C4-2B (cell line): ENCODE results near the gene SPDYE3.
"Not testable (repeated sequence)": the region's sequence is repeated elsewhere in the genome, so short reads cannot be mapped to it uniquely, and the experiment has no call there.

Source experiments
- H3K27ac ChIP-seq: fragments of 450-650 bp; 2 replicates; pipeline ENCODE4 v1.5.1; 2017
- ZFX ChIP-seq: fragments of 450-650 bp; IDR thresholded peaks from 2 replicates; pipeline ENCODE4 v1.6.1; 2017
- TF ChIP-seq, protein P1 (sequence below): fragments of 450-650 bp; conservative IDR thresholded peaks from 2 replicates; pipeline ENCODE4 v1.5.1; 2017; ENCODE audit warnings: mild to moderate bottlenecking

The SPDYE3 gene

DNA sequence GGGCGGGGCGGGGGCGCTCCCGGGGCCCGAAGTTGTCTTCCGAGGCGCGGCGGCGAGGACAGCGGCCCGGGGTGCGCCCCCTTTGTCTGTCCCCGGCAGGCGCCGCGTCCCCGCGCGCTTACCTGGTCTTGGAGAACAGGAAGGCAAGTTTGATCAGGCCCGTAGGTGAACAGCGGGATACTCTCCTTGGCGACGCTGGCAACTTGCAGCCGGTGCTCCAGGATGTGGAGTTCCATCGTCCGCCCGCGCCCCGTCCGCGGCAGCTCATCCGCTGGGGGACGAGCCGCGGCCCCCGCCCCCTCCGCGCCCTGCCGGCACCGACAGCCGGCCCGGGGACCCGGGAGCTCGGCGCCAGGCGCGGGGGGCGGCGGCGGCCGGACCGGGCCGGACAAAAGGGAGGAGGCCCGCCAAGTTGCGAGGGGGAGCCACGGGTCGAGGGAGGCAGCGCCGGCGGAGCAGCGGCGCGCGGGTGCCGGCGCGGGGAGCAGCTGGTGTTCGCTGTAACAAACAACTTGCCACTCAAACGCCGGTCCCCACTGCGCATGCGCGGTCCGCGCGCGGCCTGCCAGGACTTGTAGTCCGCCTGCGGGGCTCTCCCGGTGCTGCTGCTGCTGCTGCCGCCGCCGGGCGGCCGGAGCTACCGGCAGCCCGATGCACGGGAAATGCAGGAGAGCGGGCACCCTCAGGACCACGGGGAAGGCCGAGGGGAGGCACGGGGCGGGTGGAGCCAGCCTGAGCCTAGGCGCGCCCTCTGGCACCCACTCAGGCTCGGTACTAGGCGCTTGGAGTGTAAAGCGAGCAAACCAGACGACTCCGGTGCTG lies 35.6 kb upstream of the SPDYE3 start:
- TF ChIP-seq, protein P1, sequence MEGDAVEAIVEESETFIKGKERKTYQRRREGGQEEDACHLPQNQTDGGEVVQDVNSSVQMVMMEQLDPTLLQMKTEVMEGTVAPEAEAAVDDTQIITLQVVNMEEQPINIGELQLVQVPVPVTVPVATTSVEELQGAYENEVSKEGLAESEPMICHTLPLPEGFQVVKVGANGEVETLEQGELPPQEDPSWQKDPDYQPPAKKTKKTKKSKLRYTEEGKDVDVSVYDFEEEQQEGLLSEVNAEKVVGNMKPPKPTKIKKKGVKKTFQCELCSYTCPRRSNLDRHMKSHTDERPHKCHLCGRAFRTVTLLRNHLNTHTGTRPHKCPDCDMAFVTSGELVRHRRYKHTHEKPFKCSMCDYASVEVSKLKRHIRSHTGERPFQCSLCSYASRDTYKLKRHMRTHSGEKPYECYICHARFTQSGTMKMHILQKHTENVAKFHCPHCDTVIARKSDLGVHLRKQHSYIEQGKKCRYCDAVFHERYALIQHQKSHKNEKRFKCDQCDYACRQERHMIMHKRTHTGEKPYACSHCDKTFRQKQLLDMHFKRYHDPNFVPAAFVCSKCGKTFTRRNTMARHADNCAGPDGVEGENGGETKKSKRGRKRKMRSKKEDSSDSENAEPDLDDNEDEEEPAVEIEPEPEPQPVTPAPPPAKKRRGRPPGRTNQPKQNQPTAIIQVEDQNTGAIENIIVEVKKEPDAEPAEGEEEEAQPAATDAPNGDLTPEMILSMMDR: no peak; the same call in 1 of the 2 replicates
- peak overlapping the region; percentile 44 for H3K27ac ChIP-seq

DNA sequence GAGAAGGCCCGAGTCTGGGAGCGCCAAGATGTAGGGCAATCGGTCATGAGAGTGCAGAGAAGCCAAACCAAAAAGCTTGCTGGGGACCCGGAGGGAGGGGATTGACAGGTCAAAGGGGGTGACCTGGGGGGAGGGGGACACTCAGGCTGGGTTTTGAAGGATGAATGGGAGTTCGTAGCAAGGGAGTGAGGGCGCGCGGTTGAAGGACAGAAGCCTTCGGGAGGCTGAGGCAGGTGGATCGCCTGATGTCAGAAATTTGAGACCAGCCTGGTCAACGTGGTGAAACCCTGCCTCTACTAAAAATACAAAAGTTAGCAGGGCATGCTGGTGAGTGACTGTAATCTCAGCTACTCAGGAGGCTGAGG lies 35.0 kb upstream of the SPDYE3 start:
- H3K27ac ChIP-seq: peak overlapping the region; percentile 44
- 0 out of 2 replicates have a peak, but pooled peaks have one; percentile 7 for TF ChIP-seq ZFX

DNA sequence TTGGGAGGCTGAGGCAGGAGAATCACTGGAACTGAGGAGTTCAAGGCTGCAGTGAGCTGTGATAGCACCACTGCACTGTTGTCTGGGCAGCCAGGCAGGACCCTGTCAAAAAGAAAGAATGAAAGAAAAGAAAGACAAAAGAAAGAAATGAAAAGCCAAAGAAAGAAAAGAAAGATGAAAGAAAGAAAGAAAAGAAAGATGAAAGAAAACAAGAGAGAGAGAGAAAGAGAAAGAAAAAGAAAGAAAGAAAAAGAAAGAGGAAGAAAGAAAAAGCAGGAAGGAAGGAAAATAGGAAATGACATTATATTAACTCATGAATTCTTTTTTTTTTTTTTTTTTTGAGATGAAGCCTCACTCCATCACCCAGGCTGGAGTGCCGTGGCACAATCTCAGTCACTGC lies 32.4 kb upstream of the SPDYE3 start:
- H3K27ac ChIP-seq: no peak overlapping the region
- TF ChIP-seq, protein P1: no peak
- TF ChIP-seq ZFX: no peak

DNA sequence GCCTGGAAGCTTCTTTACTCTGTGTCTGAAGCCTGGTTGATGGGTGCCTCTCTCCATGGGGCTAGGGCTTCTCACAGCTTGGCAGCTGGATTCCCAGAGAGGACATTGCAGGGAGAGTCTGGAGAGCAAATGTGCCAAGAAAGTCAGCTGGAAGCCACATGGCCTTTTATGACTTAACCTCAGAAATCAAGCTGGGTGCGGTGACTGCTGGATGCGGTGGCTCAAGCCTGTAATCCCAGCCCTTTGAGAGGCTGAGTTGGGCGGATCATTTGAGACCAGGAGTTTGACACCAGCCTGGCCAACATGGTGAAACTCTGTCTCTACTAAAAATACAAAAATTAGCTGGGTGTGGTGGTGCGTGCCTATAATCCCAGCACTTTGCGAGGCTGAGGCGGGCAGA lies 31.4 kb upstream of the SPDYE3 start:
- not testable (repeated sequence) for H3K27ac ChIP-seq

DNA sequence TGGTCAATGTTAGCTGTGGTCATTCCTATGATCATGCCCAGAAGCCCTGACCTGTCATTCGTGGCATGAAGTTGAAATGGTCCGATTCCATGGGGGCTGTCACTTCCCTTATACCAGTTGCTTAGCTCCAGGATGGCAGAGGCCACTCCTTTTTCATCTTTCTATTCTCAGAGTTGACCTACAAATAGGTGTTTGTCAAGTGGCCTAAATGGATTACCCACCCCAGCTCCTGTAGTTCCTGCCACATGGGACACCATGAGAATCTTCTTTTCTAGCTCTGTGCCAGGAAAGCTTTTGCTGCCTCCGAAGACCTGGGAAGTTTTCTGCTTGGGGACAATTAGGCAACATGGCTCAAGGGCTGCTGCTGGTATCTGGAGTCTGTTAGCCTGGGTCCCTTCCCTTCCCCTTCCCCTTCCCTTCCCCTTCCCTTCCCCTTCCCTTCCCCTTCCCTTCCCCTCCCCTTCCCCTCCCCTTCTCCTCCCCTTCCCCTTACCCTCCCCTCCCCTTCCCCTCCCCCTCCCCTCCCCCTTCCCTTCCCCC lies 25.4 kb upstream of the SPDYE3 start:
- not testable (repeated sequence) for H3K27ac ChIP-seq

DNA sequence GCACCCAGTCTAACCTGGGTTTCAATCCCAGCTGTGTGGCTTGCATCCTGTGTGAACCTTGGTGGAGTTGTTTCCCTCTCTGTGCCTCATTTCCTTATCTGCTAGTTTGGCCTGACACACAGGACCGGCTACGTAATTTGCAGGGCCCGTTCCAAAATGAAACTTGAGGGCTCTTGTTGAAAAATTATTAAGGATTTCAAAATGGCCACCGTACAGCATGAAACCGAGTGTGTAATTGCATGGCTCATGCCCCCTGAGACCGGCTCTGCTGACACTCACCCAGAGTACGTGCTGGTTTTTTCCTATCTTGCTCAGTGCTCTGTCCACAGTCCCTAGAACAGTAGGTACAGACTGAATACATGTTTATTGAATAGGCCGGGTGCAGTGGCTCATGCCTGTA lies 24.4 kb upstream of the SPDYE3 start:
- not testable (repeated sequence) for H3K27ac ChIP-seq

DNA sequence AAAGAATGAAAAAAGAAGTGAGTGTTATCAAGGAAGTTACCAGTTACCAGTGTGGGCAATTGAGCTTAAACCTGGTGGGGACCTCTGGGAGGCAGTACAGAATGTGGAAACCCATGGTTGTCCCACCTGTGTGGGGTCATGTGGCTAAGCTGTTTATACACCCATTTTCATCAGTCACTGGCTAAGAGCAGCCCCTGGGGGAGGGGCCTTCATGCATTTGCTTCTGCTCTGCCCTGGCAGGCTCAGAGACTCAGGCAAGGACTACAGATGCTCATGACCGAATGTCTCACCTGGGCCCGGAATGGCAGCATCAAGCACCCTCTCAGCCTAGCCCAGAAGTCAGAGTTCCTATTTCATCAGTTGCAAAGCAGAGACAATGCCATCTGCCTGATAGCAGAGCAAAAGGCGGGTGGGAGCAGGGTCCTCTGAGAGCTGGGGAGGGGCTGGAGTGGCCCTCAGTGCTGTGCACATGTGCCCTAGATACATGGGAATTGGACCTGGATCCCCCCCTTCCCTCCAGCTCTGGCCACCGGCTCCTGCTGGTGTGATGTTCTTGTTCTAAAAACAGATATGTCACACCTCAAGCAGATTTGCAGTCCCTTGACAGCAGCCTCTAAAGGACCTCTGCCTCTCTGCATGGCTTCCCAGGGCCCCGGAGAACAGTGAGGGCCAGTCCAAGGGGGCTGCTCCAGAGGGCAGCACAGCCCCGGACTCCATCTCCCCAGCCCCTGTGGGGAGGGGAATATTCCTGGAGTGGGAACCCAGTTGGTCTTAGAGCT lies 20.1 kb upstream of the SPDYE3 start:
- not testable (repeated sequence) for H3K27ac ChIP-seq

DNA sequence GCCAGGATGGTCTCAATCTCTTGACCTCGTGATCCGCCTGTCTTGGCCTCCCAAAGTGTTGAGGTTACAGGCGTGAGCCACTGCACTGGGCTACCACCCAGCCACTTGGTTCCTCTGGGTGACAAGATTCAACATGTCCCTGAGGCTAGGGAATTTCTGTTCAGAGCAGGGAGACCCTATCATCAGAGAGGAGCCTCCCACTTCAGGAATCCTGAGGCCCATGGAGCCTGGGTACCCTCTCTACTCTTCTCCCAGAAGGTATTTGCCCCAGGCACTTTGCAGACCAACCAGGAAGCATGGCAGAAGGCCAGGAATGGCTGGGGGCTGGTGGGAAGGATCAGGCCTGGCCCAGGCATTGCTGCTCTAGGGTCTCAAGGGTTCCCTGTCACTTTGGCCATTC lies 19.2 kb upstream of the SPDYE3 start:
- H3K27ac ChIP-seq: not testable (repeated sequence)

DNA sequence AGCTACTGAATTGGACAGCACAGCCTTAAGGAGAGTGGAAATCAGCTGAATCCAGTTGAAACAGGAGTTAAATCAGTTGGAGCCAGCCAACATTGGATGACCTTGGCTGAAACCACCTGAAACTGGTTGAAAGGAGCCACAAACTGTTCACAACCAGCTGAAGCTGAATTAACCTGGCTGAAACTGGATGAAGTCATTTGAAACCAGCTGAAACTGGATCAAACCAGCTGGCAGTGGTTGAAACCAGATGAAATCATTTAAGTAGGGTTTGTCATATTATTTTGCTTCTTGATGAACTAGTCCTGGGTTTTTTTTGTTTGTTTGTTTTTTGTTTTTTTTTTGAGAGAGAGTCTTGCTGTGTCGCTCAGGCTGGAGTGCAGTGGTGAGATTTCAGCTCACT lies 15.3 kb upstream of the SPDYE3 start:
- H3K27ac ChIP-seq: not testable (repeated sequence)

DNA sequence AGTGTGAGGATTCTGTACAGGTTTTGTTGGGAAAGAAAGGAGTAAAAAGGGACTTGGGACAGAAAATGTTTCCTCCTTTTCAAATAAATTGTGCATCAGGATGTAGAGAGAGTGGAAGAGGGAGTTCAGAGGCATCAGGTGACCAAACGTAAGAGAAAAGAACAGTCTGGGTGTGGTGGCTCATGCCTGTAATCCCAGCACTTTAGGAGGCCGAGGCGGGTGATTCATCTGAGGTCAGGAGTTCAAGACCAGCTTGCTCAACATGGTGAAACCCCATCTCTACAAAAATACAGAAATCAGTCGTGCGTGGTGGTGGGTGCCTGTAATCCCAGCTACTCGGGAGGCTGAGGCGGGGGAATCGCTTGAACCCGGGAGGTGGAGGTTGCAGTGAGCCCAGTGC lies 12.2 kb upstream of the SPDYE3 start:
- not testable (repeated sequence) for H3K27ac ChIP-seq

DNA sequence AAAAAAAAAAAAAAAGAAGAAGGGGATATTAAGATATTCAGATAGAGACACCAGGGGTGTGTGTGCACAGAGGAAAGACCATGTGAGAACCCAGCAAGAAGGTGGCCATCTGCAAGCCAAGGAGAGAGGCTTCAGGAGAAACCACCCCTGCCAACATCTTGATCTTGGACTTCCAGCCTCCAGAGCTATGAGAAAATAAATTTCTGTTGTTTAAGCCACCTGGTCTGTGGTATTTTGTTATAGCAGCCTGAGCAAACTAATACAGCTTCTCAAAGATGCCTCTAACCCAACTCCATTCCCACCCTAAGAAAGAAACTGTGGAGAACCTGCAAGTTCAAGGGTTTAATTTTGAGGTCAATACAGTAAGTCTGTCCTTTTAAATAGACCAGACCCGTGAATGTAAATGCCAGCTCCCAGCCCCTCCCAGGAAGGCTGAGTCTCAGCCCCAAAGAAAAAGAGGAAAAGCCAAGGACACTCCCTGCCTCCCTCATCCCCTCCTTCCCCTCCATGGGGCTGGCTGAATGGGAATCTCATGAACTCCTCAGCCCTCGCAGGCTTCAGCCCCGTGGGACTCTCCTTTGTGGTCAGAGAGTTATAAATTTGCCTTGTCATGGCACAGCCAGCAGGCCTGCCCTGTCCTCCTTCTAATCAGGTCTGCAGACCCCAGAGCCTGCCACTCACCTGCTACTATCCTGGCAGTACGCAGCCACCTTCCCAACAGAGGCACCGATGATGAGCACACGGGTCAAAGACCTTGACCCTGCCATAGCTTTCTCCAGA lies 9.5 kb upstream of the SPDYE3 start:
- H3K27ac ChIP-seq: not testable (repeated sequence)

DNA sequence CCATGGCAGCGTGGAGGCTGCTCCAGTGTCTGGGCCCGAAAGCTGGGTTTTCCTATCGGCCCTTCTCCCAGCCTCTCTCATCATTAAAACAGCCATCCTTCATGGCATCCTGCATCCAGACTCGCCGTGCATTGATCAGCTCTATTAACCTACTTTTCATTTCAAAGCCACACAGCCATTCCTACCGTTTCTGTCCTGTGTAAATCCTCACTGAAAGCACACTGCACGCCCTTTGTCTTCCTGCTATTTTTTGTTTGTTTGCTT lies 8.9 kb upstream of the SPDYE3 start:
- not testable (repeated sequence) for H3K27ac ChIP-seq

DNA sequence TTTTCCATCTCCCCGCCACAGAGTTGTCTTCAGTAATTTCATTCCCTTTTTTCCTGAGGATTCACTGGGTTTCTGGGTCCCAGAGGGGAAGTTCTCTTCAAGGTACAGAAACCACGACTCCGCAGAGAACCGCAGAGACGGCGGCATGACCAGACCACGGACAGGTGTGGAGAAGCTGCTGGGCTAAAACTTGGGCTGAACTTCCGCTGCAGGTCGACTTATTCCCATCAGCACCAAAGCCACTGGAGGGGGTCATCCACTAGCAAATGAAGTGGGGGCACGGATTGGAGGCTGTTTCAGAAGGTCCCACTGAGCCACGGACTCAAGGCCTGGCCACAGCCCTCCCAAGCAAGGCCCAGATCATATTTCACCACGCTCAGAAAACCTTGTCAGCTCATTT lies 3.0 kb upstream of the SPDYE3 start:
- H3K27ac ChIP-seq: not testable (repeated sequence)

DNA sequence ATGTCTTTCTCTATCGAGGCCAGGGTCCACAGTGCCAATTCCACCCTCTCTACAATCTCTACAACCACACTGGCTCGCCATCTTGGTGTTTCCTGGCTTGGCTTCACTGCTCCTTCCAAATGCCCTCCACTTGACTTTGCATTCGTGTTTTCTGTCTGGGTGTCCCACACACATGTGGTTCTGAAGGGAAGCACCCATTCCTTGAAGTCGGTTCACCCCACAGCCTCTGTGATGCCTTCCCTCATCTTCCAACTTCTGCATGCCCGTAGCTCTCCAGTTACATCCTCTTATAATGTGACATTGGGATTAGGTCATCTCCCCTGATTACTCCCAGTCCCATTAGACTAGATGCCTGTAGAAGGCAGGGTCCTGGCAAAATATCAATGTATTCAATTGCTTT lies 10.8 kb downstream of the SPDYE3 start:
- H3K27ac ChIP-seq: not testable (repeated sequence)

DNA sequence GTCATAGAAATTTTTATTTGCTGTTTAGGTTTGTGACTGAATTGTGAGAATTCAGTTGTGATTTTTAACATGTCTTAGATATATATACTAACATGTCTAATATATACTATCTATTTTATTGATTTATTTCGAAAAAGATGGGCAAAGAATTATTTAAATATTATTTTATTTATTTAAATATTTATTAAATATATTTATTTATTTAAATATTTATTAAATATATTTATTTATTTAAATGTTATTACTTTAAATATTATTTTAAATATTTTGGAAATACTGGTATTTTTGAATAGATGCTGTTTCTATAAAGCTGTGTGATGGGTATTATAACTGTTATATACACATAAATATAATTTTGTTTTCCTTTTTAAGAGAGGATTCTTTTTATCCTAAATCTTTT lies 14.1 kb downstream of the SPDYE3 start:
- not testable (repeated sequence) for H3K27ac ChIP-seq

DNA sequence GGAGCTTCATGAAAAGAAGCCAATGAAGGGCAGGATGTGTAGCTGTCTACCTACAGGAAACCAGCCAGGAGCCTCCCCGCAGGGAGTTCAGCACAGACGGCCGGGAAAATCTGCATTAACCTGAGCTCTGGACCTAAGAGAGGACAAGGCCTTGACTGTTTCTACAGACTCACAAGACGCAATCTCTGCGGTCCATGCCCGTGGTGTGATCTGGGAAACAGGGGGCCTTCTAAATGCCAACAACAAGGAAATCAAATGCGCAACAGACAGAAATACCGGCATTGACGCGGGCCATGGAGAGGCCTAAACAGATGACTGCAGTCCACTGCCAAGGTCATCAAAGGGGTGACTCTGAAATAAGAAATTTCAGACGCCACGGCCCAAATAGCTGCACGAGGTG lies 16.7 kb downstream of the SPDYE3 start:
- not testable (repeated sequence) for H3K27ac ChIP-seq

DNA sequence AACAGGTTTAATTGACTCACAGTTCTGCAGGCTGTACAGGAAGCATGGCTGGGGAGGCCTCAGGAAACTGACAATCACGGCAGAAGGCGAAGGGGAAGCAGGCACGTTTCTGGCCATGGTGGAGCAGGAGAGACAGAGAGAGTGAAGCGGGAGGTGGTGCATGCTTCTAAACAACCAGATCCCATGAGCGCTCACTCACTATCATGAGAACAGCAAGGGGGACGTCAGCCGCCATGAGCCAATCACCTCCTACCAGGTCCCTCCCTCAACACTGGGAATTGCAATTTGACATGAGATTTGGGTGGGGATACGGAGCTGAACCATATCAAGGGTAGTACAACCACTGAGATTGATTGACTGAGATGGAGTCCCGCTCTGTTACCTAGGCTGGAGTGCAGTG lies 18.2 kb downstream of the SPDYE3 start:
- H3K27ac ChIP-seq: not testable (repeated sequence)

DNA sequence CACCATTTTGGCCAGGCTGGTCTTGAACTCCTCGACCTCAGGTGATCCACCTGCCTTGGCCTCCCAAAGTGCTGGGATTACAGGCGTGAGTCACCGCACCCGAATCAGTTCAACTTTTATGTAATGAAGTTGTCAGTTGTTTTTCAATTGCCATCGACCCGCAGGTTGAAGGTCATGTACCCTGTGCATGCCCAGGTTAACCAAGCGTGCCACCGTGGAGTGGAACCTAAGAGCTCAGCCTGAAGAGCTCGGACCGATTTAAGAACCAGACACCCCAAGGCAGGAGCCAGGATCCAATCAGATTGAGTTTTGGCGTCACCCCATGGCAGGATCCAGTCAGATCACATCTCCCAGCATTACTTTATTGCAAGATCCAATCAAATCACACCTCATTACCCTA lies 19.4 kb downstream of the SPDYE3 start:
- not testable (repeated sequence) for H3K27ac ChIP-seq
